GM18951 (cell line): ENCODE results near the gene USP40.

Source experiments
- POLR2A ChIP-seq: IDR thresholded peaks from 4 replicates; pipeline ENCODE4 v1.6.1; 2011; ENCODE audit warnings: mild to moderate bottlenecking; ENCODE audit not compliant: insufficient read length, insufficient read depth; ENCODE audit errors: extremely low read depth
- in situ Hi-C: fragments of 300-500 bp; cut with MboI; formaldehyde crosslinking; loops from one replicate; pipeline ENCODE4 v1.12.0; 2022; ENCODE audit warnings: low sequenced_read_pairs, mixed read lengths, inconsistent platforms; ENCODE audit not compliant: unreplicated experiment

USP40 gene

GRCh38 chr2:233441161-233442027 is 125.2 kb downstream of the USP40 start:
- TF ChIP-seq POLR2A, result no peak
- in situ Hi-C loops, result no loop called here

GRCh38 chr2:233440714-233441113 is 125.9 kb downstream of the USP40 start:
- TF ChIP-seq POLR2A, result no peak
- in situ Hi-C loops, result no loop called here

- in situ Hi-C loops, result no loop called here
- no peak for TF ChIP-seq POLR2A
Observed at GRCh38 chr2:233440314-233440713, 126.3 kb downstream of the USP40 start.

- in situ Hi-C loops, result no loop called here
- TF ChIP-seq POLR2A, result no peak
Observed at GRCh38 chr2:233439191-233439590, 127.4 kb downstream of the USP40 start.

- in situ Hi-C loops, result no loop called here
- TF ChIP-seq POLR2A, result no peak
Observed at GRCh38 chr2:233438573-233439147, 127.9 kb downstream of the USP40 start.

- TF ChIP-seq POLR2A, result no peak
- in situ Hi-C loops, result no loop called here
Observed at GRCh38 chr2:233437439-233437955, 129.1 kb downstream of the USP40 start.

GRCh38 chr2:233436691-233437438 is 129.7 kb downstream of the USP40 start:
- in situ Hi-C loops, result no loop called here
- TF ChIP-seq POLR2A, result no peak

- TF ChIP-seq POLR2A, result no peak
- in situ Hi-C loops, result no loop called here
Observed at GRCh38 chr2:233436191-233436581, 130.4 kb downstream of the USP40 start.

- no peak for TF ChIP-seq POLR2A
- in situ Hi-C loops, result no loop called here
Observed at GRCh38 chr2:233435436-233436190, 131.0 kb downstream of the USP40 start.

GRCh38 chr2:233434666-233435330 is 131.8 kb downstream of the USP40 start:
- in situ Hi-C loops, result no loop called here

GRCh38 chr2:233433794-233434193 is 132.8 kb downstream of the USP40 start:
- in situ Hi-C loops, result no loop called here
- no peak for TF ChIP-seq POLR2A

More at GRCh38 chr2:233434666-233435330, 131.8 kb downstream of the USP40 start:
- no peak for TF ChIP-seq POLR2A

- no peak for TF ChIP-seq POLR2A
- in situ Hi-C loops, result no loop called here
Observed at GRCh38 chr2:233433029-233433428, 133.6 kb downstream of the USP40 start.
